RPMI7951 (cell line): ENCODE measurements around the gene MCU. TPM values are rescaled to one million over a fixed set of nuclear protein-coding genes. Genes with fewer than 3 reads are reported as not detected.
"Not testable (repeated sequence)": the region's sequence is repeated elsewhere in the genome, so short reads cannot be mapped to it uniquely, and the experiment has no call there.

Experiments used
- DNase-seq: peaks from one replicate; pipeline ENCODE4 v3.0.0-alpha.2; 2012; ENCODE audit warnings: low read depth
- total RNA-seq: library from RNA; depleted of rRNA; stranded (reverse); fragments of >200 nt; shearing (Covaris generic); gene quantifications from 2 replicates; pipeline ENCODE4 v1.2.3, GENCODE V29; 2014

Gene MCU
- total RNA-seq, 1 experiment from 2014 or later, result 31.1 TPM

DNA sequence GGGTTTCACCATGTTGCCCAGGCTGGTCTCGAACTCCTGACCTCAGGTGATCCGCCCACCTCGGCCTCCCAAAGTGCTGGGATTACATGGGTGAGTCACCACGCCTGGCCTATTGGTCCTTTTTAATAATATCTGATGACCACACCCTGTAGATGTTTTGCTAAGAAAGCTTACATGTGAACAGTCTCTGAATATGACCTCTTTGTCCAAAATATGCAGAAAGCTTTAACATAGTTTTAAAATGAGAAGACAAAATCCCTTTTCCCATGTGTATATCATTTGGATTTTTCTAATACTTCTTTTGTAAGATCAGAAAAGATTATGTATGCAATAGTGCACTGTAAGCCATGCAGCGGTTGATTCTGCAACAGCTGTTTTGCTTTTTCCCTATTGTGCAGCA is 38.5 kb downstream of the MCU start:
- no peak for DNase-seq

DNA sequence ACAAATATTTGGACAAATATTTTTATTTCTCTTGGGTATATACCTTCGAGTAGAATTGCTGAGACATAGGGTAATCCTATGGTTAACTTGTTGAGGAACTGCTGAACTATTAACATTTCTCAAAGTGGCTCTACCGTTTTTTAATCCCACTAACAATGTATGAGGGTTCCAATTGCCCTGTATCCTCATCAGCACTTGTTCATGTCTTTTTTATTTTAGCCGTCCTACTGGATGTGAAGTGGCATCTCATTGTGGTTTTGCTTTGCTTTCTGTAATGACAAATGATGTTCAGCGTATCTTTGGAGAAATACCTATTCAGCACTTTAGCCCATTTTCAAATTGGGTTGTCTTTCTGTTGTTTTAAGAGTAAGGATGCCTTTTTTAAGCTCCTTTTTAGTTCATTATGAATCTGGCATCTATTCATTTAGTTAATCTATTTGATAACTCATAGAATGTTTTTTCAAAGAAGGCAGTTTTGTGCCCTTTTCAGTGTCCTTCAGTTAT is 40.0 kb downstream of the MCU start:
- DNase-seq, result no peak

DNA sequence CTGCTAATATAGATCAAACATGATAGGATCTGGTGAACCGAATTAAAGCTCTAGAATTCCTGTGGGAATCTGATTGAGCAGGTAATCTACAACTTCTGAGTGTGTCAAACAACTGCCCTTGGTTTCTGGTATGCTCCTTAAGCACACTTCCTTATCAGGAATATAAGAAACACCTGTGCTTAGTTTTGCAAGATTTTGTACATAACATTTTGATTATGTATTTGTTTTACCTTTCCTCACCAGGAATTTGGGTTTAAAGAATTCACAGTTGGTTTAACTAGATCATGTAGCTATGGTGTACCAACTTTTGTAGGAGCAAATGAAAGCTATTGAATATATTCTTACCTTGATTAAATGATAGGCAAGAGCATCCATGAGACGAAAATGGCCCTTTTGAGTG is 40.6 kb downstream of the MCU start:
- DNase-seq, result no peak

DNA sequence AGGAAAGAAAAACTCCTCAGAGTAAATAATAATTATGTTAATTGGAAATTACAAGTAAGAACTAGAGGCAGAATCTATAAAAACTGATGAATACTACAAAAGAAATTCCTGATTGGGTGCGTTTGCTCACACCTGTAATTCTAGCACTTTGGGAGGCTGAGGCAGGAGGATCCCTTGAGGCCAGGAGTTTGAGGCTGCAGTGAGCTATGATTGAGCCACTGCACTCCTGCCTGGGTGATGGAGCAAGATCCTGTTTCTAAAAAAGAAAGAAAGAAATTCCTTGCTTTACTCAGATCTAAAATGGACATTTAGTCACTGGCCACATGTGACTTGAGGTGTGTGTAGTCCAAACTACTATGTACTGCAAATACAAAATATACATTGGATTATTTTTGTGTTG is 42.0 kb downstream of the MCU start:
- no peak for DNase-seq

DNA sequence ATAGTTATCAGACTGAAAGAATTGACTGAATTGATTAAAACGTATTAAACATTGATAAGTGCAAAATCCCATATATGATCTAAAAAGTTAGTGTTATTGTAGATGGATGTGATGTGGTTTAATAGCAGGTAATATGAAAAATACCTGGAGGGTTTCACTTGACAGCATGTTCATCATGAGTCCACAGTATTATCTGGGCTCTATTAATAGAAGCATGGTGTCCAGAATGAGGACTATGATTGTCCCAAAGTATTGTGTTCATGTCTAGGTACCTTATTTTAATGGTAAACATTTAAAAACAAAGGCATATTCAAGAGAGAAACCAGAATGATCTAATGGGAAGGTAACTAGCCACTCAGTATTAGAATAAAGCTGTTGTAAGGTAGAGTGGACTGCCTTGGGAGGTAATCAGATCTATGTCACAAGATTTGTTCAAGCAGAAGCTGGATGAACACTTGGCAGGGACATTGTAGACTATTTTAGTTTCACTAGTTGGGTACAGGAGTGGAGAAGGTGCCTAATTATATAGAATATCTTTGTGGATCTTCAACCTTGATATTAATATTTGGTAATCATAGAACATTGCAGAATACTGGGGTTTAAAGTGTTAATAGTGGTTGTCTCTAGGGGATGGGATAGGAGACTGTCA is 43.5 kb downstream of the MCU start:
- DNase-seq, result no peak

DNA sequence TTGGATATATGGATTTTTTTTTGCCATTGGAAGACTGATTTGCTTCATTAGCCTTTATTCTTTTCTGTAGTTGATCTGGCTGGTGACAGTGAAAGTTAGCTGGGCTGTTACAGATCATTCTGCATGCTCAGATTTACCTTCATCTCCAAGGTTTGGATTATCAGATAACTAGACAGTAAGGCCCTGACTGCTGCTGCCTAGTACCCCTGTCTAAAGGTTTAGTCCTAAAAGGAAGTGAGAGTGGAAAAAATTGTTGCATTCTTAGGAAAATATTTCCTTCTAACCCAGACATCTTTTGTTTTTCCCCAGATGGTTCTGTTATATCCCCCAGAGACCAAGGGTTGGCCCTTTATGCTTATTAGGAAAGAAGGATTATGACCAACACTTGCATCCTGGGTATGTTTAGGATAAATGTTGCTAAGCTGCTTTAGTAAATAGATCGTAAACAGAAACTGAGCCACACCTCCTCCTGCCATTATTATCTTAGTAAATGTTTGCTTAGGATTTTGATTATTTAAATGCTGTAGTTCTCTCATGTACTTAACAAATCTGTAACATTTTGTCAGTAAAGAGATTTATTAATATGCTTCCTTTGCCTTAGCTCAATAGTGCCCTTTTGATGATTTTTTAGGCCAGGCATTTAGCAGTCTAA is 44.4 kb downstream of the MCU start:
- peak; percentile 27 for DNase-seq

DNA sequence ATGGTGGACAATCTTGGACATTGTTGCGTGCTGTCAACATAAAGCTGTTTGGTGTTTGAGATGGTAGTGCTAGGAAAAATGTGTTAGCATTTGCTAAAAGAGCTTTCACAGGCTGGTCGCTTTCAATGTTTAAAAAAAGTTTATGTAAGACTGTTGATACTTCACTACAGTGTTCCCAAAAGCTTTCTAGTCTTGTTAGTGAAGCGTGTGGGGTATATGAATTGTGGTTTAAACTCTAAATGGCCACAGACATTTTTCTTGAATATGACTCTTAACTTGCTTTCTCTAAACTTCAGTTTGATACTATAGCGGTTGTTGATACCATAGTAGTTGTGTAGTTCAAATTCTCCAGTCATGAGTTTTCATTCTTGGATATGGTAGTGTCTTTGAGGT is 44.9 kb downstream of the MCU start:
- DNase-seq, result no peak

DNA sequence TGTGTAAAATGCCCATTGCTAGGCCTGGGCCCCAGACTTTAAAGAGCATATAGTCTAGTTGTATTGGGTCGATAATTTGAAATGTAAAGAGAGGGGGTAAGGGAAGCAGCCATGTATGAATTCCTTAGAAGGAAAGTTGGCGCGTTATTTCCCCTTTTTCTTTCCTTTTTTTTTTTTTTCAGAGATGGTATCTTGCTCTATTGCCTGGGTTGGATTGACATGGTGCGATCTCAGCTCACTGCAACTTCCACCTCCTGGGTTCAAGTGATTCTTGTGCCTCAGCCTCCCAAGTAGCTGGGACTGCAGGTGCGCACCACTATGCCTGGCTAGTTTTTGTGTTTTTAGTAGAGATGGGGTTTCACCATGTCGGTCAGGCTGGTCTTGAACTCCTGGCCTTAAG is 45.4 kb downstream of the MCU start:
- DNase-seq, result not testable (repeated sequence)

DNA sequence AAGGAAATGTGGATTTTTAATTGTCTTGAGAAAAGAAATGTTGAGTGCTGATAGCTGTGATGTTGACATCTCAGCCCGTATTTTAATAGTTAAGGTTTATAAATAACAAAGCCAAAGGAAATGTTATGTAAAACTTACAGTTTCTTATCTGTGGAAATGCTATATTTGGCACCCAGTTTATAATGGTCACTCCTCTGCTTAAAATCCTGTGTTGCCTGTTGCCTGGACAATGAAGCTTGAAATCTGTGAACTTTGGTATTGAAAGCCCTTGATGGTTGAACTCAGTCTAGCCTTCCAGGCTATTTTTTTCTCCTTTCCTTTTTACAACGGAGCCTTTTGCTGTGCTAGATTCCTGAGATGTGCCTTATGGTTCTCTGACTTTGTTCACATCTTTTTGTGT is 46.5 kb downstream of the MCU start:
- DNase-seq, result no peak

DNA sequence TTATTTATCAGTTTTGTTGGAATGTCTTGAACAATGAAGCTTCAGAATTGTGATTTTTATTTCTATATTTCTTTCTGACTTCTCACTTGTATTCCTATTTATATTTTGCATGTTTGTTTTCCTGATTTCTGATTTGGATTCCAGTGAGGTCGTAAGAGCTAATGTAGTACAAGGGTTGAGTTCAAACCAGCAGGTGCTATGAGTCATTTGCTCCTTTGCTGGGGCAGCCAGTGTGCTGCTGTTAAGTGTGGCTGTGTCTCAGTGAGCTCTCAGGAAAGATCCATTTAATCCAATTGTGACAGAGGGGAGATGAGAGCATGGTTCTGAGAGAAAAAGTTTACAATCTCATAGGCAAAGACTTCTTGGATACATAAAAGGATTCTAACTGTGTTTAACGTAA is 48.6 kb downstream of the MCU start:
- peak; percentile 32 for DNase-seq

DNA sequence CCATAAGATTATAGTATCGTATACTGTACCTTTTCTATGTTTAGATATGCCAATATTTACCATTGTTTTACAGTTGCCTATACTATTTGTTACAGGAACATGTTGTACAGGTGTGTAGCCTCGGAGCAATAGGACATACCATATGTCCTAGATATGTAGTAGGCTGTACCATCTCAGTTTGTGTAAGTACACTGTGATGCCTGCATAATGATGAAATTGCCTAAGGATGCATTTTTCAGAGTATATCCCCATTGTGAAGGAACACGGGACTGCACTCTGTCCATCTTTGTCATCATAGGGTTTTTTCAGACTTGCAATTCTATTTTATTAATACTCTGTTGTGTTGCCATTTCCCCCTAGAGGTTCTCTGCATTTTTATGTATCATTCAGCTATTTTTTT is 50.1 kb downstream of the MCU start:
- no peak for DNase-seq

DNA sequence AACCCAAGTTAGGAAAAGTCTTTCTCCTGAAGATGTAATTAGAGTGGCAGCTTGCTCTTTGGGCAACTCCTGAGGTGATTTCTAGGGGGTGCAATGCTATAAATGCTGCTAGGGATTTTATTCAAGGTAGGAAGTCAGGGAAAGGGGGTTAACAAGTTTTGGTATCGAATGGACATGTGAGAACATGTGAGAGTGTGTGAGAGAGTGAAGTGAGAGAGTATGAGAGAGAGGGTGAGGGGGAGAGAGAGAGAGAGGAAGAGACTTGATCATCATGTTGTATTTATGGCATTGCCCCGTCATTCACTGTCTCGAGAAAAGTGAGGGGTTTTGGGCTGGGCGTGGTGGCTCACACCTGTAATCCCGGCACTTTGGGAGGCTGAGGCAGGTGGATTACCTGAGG is 50.9 kb downstream of the MCU start:
- DNase-seq, result no peak

DNA sequence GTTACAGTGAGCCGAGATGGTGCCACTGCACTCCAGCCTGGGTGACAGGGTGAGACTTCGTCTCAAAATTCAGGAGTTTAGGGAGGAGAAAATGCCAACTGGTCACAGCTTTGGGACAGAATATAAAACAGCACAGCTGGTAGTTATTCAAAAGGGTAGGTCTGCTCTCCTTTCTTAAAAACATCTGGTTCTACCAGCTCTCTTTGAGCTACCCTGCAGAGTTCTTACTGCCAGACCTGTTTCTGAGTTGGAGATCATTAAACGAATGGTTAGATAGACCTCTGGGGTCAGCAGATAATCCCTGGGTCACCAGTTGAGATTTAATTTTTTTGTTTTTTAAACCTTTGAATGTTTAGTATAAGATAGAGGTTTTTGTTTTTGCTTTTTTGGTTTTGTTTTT is 52.6 kb downstream of the MCU start:
- DNase-seq, result no peak

DNA sequence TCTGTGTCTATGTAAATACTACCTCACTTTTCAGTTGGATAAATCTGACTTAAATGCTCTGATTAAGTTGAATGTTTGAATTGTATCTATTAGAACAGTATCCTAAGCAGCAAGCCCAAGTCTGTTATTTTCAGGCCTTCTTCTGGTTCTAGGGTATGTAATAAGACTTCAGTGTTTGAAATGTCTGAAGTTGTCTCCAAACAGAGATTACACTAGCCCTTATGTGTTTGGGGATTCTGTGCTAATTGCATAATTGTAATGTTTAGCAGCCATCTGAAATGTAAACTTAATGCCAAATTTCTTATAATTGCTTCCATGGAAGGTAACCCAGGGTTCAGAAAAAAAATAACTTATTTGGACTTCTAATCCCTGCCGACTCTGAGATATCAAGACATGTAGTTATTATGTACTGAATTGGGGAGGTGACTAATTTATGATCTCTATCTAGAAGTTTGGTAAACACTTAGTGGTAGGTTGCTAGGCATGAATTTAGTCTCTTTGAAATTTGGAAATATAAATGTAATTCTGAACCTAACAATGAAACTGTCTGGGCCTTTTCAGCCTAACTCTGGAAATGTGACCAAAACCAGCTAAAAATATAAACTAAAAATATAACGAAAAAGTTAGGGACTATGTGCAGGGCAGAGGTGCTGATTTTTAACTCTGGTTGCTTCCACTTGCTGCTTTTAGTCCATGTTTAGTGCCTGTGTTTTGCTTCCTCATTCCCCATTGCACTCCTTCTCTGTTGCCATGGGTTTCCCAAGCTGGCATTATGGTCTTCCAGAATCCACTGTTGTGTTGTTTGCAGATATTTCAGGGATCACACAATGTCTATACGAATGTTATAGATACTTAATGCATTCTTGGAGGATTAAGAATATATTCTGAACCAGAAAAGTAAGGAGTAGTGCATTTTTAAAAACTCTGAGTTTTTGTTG is 54.8 kb downstream of the MCU start:
- DNase-seq, result no peak

DNA sequence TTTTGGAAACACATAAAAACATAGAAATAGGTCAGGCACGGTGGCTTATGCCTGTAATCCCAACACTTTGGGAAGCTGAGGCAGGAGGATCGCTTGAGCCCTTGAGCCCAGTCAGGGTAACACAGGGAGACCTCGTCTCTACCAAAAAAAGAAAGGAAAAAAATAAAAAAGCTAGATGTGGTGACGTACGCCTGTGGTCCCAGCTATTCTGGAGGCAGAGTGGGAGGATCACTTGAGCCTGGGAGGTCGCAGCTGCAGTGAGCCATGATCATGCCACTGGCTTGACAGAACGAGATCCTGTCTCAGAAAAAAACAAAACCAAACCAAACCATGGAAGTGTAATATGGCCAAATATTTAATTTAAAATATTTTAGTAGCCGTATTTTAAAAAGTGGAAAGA is 55.6 kb downstream of the MCU start:
- no peak for DNase-seq

DNA sequence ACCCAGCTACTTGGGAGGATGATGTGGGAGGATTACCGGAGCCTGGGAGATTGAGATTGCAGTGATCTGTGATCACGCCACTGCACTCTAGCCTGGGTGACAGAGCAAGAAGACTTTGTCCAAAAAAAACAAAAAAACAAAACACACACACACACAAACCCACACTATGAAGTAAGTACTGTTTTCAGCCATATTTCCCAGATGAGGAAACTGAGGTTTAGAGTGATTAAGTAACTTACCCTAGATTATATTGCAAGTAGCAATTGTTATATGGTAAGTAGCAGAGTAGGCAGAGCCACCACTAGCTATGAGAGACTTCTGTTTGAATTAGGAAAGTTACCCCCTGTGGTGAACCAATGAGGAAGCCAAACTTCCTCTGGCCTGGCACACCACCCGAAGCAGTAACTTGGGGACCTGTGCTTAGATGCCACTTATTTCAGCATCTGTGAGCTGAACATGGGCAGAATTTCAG is 61.9 kb downstream of the MCU start:
- no peak for DNase-seq

DNA sequence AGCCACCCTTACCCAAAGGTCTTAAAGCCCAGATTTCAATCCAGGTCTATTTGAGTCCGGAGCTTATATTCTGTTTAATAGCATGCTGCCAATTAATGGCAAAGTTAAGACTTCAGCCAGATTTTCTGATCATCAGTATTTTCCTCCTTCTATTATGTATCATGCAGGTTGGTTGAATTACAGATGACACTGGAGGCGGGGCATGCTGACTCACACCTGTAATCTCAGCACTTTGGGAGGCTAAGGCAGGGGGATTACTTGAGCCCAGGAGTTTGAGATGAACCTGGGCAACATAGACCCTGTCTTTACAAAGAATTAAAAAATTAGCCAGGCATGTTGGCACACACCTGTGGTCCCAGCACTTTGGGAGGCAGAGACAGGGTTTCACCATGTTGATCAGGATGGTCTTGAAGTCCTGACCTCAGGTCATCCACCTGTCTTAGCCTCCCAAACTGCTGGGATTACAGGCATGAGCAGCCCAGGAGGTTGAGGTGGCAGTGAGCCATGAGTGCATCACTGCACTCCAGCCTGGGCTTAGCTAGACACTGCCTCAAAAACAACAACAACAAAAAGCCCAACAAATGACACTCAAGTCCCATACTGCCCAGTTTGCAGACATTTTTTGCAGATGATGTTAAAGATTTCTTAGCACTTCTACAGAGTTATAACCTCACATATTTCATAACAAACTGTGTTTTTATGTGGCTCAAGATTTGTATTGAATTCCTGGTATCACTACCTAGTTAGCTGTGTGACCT is 62.5 kb downstream of the MCU start:
- DNase-seq, result no peak

DNA sequence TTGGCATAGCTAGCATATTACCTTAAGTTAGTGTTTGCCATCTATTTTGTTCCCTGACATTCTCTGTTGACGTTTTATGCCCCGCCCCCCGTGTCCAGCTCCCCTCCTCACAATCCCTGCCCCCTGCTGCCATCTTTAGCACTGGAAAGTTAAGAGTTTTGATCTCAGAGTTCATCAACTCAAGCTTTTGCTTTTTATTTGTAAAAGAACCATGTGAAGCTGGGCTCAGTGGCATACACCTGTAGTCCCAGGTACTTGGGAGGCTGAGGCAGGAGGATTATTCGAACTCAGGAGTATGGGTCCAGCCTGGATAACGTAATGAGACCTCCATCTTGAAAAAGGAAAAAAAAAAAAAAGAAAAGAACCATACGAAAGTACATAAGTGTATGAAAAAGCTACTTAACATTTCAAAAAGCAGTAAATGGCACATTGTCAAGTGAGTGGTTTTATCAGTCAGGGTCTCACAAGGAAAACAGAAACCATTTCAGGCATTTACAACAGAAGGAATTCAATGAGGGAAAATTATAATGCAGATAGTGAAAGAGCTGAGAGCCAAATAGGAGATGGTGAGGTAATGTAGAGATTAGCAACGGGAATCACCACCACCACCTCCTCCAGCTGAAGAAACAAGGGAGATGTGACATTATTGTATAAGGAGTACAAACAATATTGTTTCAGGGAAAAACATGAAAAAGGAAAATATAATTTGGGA is 64.9 kb downstream of the MCU start:
- DNase-seq, result no peak

DNA sequence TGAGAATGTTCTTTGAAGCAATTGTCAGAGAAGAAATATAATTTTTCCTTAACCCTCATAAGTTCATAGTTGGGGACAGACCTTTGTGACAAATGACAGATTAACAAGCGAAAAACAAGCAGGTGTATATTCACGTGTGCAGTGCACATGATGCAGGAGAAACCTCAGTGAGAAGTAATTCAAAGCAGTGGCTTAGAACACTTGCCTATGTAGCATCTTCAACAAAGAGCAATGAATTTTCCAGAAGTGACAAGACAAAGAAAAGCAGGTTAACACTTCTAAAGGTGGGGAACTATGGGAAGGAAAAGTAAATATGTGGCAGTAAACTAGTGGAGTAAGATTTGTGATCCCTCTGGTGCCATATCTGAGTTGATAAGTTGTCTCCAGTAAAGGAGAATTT is 65.8 kb downstream of the MCU start:
- no peak for DNase-seq

DNA sequence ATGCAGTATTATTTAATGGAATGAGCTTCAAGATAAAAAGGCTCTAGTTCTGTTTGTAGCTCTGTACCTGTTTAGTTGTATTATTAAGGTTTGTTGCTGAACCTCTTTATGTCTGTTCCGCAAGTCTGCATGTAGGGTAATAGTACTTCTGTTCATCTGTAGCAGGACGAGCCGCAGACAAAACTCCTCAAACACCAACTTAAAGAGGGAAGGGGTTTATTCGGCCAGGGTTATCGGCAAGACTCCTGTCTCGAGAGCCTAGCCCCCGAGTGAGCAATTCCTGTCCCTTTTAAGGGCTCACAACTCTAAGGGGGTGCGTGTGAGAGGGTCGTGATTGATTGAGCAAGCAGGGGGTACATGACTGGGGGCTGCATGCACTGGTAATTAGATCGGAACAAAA is 67.0 kb downstream of the MCU start:
- not testable (repeated sequence) for DNase-seq

DNA sequence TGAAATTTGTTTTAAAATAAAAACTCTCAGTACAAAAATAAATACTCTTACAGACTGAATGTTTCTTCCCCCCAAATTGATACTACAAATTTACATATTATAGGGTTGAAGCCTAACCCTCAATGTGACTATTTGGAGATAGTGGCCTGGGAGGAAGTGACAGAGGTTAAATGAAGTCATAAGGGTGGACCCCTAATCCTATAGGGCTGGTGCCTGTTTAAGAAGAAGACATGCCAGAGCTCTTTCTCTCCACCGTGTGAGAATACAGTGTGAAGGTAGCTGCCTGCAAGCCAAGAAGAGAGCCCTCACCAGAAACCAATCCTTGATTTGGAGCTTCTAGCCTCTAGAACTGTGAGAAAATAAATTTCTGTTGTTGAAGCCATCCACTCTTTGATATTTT is 67.6 kb downstream of the MCU start:
- no peak for DNase-seq
